Activated naive CD8-positive, alpha-beta T cell treated with anti-CD3 and anti-CD28 coated beads, Interleukin-2, amount 50 U/mL, for 16 hours (primary cell): ENCODE data around the gene THOC7.

ENCODE experiments used
- DNase-seq: peaks from one replicate; pipeline ENCODE4 v3.0.0-alpha.2; 2020; ENCODE audit warnings: low read depth, low spot score

The THOC7 gene

DNA sequence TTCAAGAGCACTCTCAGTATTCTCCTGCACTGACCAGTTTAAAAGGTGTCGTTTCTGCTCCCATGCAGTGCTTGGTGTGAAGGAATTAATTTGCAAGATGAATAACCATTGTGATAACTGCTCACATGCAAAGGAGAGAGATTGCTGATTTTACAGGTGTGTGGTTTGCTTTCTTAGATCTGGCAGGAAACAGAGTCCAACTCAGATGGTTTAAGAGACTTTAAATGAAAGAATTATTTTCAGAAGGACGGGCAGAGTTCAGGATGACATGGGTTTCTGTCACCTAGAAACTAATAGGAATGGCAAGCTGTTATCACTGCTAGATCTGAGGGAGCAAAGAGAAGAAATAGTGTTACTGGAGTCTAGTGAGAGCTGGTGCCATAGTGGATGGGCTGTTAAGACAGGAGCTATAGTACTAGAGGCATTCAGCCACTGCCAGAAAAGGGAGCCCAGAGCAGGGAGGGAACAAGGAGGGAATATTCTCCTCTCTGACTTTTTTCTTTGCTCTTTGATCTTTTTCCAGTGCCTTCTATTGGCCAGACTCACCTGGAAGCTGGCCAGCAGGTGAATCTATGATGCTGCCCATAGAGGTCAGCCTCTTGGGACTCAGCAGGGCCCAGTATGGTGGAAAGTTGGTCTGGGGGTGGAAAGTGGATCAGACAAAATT is 14.9 kb upstream of the THOC7 start:
- DNase-seq, result no peak

GRCh38 chr3:63877737-63878393 is 14.3 kb upstream of the THOC7 start:
- DNase-seq, result no peak

- no peak for DNase-seq
Measured at GRCh38 chr3:63876260-63876659, 12.7 kb upstream of the THOC7 start.

- no peak for DNase-seq
Measured at GRCh38 chr3:63875510-63875909, 11.9 kb upstream of the THOC7 start.

DNA sequence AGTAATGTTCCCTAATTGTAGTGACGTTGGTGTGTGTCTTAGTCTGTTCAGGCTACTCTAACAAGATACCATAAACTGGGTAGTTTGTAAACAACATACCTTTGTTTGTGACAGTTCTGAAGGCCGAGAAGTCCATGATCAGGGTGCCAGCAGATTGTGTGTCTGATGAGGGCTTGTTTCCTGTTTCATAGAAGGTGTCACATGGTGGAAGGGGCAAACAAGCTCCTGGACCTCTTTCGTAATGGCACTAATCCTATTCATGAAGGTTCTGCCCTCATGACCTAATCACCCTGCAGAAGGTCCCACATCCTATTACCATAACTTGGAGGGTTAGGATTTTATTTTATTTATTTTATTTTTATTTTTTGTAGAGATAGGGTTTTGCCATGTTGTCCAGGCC is 11.2 kb upstream of the THOC7 start:
- DNase-seq, result no peak

- no peak for DNase-seq
Measured at GRCh38 chr3:63872135-63872924, 8.7 kb upstream of the THOC7 start.

DNA sequence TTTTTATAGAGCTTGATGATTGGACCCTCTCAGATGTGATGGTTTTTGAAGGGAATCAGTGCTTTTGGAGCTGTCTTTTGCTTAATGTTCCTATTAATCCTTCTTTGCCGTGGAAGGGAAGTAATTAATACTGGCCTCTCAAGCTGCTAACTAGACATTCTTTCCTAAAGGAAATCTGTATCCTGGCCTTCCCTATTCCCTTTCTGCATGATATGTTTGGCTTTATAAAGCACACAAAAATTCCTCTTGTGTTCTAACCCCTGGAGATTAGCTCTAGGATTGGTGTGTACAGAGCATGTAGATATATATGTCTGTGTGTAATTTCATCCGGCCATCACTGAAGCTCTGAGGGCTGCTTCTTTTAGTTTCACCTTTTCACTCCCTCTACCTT is 7.0 kb upstream of the THOC7 start:
- DNase-seq, result no peak

GRCh38 chr3:63869940-63870614 is 6.5 kb upstream of the THOC7 start:
- no peak for DNase-seq

DNA sequence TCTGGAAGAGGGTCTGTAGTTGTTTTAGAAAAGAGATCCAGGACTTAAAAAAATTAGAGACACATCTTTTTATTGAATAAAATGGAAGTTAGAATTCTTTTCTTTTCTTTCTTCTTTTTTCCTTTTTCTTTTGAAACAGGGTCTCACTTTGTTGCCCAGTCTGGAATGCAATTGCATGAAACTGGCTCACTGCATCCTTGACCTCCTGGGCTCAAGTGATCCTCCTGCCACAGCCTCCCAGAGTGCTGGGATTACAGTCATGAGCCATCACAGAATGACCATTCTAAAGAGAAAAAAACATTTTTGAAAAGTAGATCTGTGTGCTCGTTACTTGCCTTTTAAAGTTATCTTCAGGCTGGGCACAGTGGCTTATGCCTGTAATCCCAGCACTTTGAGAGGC is 3.6 kb upstream of the THOC7 start:
- DNase-seq, result no peak

GRCh38 chr3:63864965-63865327 is 1.3 kb upstream of the THOC7 start:
- DNase-seq, result no peak

GRCh38 chr3:63864008-63864964 is 681 bp upstream of the THOC7 start:
- DNase-seq, result peak; percentile 20

DNA sequence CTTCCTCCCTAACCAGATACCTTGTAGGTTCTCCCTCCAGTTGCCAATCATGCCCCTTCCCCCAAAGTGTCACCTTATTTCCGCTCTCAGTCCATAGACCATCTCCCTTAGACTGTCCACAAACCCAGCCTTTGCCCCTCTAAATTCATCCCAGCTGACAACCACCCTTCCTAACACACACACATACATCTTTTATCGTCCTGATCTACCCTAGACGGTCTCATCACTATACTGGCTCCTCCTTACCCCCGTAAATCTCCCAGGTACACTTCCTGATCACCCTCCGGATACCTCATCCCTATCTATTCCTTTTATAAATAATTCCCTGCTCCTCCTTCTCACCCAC is 828 bp downstream of the THOC7 start:
- DNase-seq, result no peak

GRCh38 chr3:63861306-63861705 is 2.3 kb downstream of the THOC7 start:
- DNase-seq, result no peak

GRCh38 chr3:63860776-63861175 is 2.8 kb downstream of the THOC7 start:
- no peak for DNase-seq

DNA sequence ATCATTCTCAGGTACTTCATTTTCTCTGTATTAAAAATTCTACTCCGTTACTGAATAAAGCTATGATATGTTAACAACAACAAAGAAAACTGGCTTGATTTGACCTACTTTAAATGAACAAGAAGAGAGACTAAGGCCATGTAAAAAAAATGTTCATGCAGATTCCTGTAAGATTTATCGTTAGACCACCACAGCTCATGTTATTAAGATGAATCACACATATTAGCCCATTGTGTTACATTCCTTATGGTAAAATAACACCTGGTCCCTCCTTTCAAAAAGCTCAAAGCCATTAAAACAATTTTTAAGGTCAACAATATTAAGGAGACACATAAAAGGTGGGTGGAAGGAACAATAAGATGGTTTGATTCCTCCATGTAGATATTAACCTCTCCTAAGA is 6.3 kb downstream of the THOC7 start:
- no peak for DNase-seq

DNA sequence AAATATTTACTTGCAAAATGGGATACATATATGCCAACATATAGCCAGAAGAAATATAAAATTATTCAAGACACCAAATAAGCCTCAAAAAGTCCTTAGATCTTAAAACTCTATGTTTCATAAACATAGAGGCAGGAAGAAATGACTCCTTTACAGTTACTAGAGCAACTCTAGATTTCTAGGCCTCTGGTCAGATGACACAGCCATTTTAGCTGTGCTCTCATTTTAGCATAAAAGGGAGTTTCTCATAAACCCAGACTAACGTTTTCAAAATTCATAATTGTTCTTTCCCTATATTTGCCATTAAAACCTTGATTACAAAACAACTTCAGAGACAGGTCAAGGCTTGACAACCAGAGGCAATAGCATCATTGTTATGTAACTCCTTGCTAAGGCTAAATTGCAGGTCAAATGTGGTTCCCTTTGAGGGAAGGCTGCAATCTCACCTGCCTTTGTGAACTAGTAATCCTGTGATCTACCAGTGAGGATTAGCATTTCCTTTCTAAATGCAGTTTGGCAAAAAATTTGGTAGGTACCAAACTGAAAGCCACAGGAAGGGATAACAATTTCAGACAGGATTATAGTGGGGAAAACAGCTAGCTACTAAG is 8.2 kb downstream of the THOC7 start:
- DNase-seq, result no peak

GRCh38 chr3:63853106-63853505 is 10.5 kb downstream of the THOC7 start:
- no peak for DNase-seq

- no peak for DNase-seq
Measured at GRCh38 chr3:63851287-63851686, 12.3 kb downstream of the THOC7 start.

- no peak for DNase-seq
Measured at GRCh38 chr3:63849175-63849574, 14.4 kb downstream of the THOC7 start.

DNA sequence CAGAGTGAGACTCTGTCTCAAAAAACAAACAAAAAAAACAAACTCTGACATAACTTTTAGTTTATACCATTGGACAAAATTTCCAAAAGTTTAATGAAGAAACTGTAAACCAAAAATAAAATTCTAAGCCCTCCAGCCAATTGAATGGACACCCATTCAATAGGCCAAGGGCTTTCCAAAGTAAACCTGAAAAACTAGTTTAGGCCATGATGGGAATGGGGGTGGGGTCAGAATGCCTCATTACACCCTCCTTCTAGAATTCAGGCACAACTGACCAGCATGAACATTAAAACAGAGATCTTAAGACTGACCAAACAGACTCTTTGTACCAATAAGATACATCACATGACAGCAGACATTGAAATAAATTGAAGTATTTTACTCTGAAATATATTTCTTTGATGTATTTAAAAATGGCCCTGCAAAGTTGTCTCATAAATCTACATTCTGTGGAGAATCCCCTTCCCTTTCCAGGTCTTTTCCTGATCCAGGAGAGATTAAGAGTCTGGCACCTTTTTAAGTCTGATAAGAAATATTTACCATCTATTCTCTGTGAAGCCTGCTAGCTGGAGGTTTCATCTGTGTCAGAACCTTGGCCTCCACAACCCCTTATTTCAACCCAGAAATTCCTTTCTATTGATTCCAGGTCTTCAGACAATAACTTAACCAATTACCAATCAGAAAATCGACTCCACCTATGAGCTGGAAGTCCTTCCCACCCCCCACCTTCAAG is 15.7 kb downstream of the THOC7 start:
- no peak for DNase-seq
